Astrocyte (in vitro differentiated cells and primary cell): ENCODE data around the gene INPP5E. TPM values are rescaled to one million over a fixed set of nuclear protein-coding genes. Genes with fewer than 3 reads are reported as not detected.

Experiments used
- DNase-seq: peaks from one replicate; pipeline ENCODE4 v3.0.0-alpha.2; 2010; ENCODE audit warnings: low read depth
- FAIRE-seq: peaks from 2 replicates; lab custom pipeline; 2011; peaks lifted over from hg19 to GRCh38; lab: Jason Lieb, UNC
- H2AFZ ChIP-seq: 2 replicates; pipeline ENCODE4 v1.6.0; 2012; ENCODE audit warnings: low read depth, low read length, inconsistent platforms
- H3K27ac ChIP-seq: 2 replicates; pipeline ENCODE4 v1.5.1; 2011; ENCODE audit warnings: low read depth, low read length, inconsistent platforms
- H3K27me3 ChIP-seq: 2 replicates; pipeline ENCODE4 v1.6.0; 2011; ENCODE audit warnings: low read length, inconsistent platforms; ENCODE audit not compliant: insufficient read depth
- H3K36me3 ChIP-seq: 2 replicates; pipeline ENCODE4 v1.5.1; 2011; ENCODE audit warnings: low read length, inconsistent platforms; ENCODE audit not compliant: insufficient read depth
- H3K4me1 ChIP-seq: 2 replicates; pipeline ENCODE4 v1.5.1; 2011; ENCODE audit warnings: low read length, inconsistent platforms; ENCODE audit not compliant: insufficient read depth
- H3K4me2 ChIP-seq: 2 replicates; pipeline ENCODE4 v1.6.0; 2012; ENCODE audit warnings: low read length, inconsistent platforms
- H3K4me3 ChIP-seq: 2 replicates; pipeline ENCODE4 v1.5.1; 2011; ENCODE audit warnings: low read depth, mild to moderate bottlenecking, low read length, inconsistent platforms; ENCODE audit not compliant: insufficient read depth
- H3K79me2 ChIP-seq: 2 replicates; pipeline ENCODE4 v1.6.0; 2012; ENCODE audit warnings: mild to moderate bottlenecking, low read length, inconsistent platforms; ENCODE audit not compliant: insufficient read depth
- H3K9ac ChIP-seq: 2 replicates; pipeline ENCODE4 v1.6.0; 2012; ENCODE audit warnings: mild to moderate bottlenecking, low read length, inconsistent platforms
- H3K9me3 ChIP-seq: 2 replicates; pipeline ENCODE4 v1.5.1; 2012; ENCODE audit warnings: low read depth, mild to moderate bottlenecking, low read length, inconsistent platforms; ENCODE audit not compliant: insufficient read depth
- H4K20me1 ChIP-seq: 2 replicates; pipeline ENCODE4 v1.6.0; 2012; ENCODE audit warnings: low read length, inconsistent platforms; ENCODE audit not compliant: insufficient read depth
- H3K27ac Mint-ChIP-seq: one replicate; pipeline ENCODE4 v1.8.0; 2021; ENCODE audit warnings: mild to moderate bottlenecking, mixed read lengths; ENCODE audit not compliant: unreplicated experiment
- H3K27me3 Mint-ChIP-seq: one replicate; pipeline ENCODE4 v1.8.0; 2021; ENCODE audit warnings: low read depth, mixed read lengths; ENCODE audit not compliant: unreplicated experiment
- H3K36me3 Mint-ChIP-seq: one replicate; pipeline ENCODE4 v1.8.0; 2021; ENCODE audit warnings: low read depth, mixed read lengths; ENCODE audit not compliant: unreplicated experiment
- H3K4me1 Mint-ChIP-seq: one replicate; pipeline ENCODE4 v1.8.0; 2021; ENCODE audit warnings: low read depth, mixed read lengths; ENCODE audit not compliant: unreplicated experiment
- H3K4me3 Mint-ChIP-seq: one replicate; pipeline ENCODE4 v1.8.0; 2021; ENCODE audit warnings: mild to moderate bottlenecking, moderate library complexity, mixed read lengths; ENCODE audit not compliant: unreplicated experiment
- H3K9me3 Mint-ChIP-seq: one replicate; pipeline ENCODE4 v1.8.0; 2021; ENCODE audit warnings: mild to moderate bottlenecking, mixed read lengths; ENCODE audit not compliant: unreplicated experiment
- CTCF ChIP-seq: IDR thresholded peaks from 2 replicates; pipeline ENCODE4 v1.5.1; 2011; ENCODE audit warnings: low read depth, mild to moderate bottlenecking, inconsistent platforms, low read length, moderate library complexity; ENCODE audit not compliant: insufficient read depth
- EZH2 ChIP-seq: IDR thresholded peaks from 2 replicates; pipeline ENCODE4 v1.6.1; 2012; ENCODE audit warnings: mild to moderate bottlenecking, low read length, inconsistent platforms; ENCODE audit not compliant: insufficient read depth
- total RNA-seq: library from RNA; stranded (reverse); gene quantifications from 2 replicates; pipeline ENCODE4 v1.2.1, GENCODE V29; 2021

Gene INPP5E
- total RNA-seq, 1 donor from 2014 or later = 13.2 TPM

- Mint-ChIP-seq H3K27ac (no peak overlapping the region), H3K9me3 (no peaks in the 10 kb centered on the region), H3K4me3 (peak overlapping the region; percentile 64), H3K27me3 (no peaks in the 10 kb centered on the region), H3K36me3 (peaks cover 8% of the 10 kb centered on the region), H3K4me1 (peaks cover 20% of the 10 kb centered on the region)
- Histone ChIP-seq H3K27ac (no peak overlapping the region), H3K27me3 (no peaks in the 10 kb centered on the region), H3K79me2 (peaks cover 68% of the 10 kb centered on the region), H3K4me3 (no peak overlapping the region), H3K36me3 (peaks cover 8% of the 10 kb centered on the region), H3K9me3 (no peaks in the 10 kb centered on the region), H3K9ac (no peak overlapping the region), H4K20me1 (peaks cover 65% of the 10 kb centered on the region), H3K4me2 (peak overlapping the region; percentile 98), H2AFZ (no peak overlapping the region), H3K4me1 (peaks cover 21% of the 10 kb centered on the region)
- TF ChIP-seq EZH2 = no peak
- no peak for TF ChIP-seq CTCF
- DNase-seq (no peak), FAIRE-seq (no peak)
These were observed 3.5 kb downstream of the INPP5E start for GRCh38 chr9:136436055-136436634.

- Histone ChIP-seq H3K9ac (no peak overlapping the region), H3K4me1 (peaks cover 14% of the 10 kb centered on the region), H3K79me2 (peaks cover 64% of the 10 kb centered on the region), H3K36me3 (no peaks in the 10 kb centered on the region), H4K20me1 (peaks cover 51% of the 10 kb centered on the region), H3K4me3 (no peak overlapping the region), H3K9me3 (no peaks in the 10 kb centered on the region), H2AFZ (no peak overlapping the region), H3K27ac (no peak overlapping the region), H3K27me3 (no peaks in the 10 kb centered on the region), H3K4me2 (no peak overlapping the region)
- peaks cover 16% of the 10 kb centered on the region for H3K4me1 Mint-ChIP-seq
- no peak overlapping the region for H3K4me3 Mint-ChIP-seq
- no peak overlapping the region for H3K27ac Mint-ChIP-seq
- TF ChIP-seq CTCF = no peak
- no peak for TF ChIP-seq EZH2
- H3K36me3 Mint-ChIP-seq = peaks cover 3% of the 10 kb centered on the region
- H3K9me3 Mint-ChIP-seq = no peaks in the 10 kb centered on the region
- FAIRE-seq (no peak), DNase-seq (no peak)
- no peaks in the 10 kb centered on the region for H3K27me3 Mint-ChIP-seq
These were observed 5.0 kb downstream of the INPP5E start for GRCh38 chr9:136434580-136435169.
